DND-41 (cell line): ENCODE results near the gene PDLIM5.

Source experiments
- ATAC-seq: fragments of 200-7000 bp; cut with Tn5 transposase; 3 replicates; pipeline ENCODE4 v1.9.1; 2021; ENCODE audit warnings: low read depth; ENCODE audit not compliant: insufficient read depth
- DNase-seq: peaks from one replicate; pipeline ENCODE4 v3.0.0-alpha.2; 2020
- H2AFZ ChIP-seq: 2 replicates; pipeline ENCODE4 v1.6.0; 2012; ENCODE audit warnings: low read depth, low read length
- H3K27ac ChIP-seq: 2 replicates; pipeline ENCODE4 v1.5.1; 2012; ENCODE audit warnings: low read length, inconsistent platforms
- H3K27me3 ChIP-seq: fragments of 200-600 bp; sonication (generic); 2 replicates; pipeline ENCODE4 v1.6.0; 2012; ENCODE audit warnings: low read length, mild to moderate bottlenecking, inconsistent platforms; ENCODE audit not compliant: insufficient read depth, poor library complexity
- H3K36me3 ChIP-seq: 2 replicates; pipeline ENCODE4 v1.5.1; 2012; ENCODE audit warnings: low read length, inconsistent platforms; ENCODE audit not compliant: insufficient read depth
- H3K4me1 ChIP-seq: 2 replicates; pipeline ENCODE4 v1.5.1; 2012; ENCODE audit warnings: mild to moderate bottlenecking, low read length; ENCODE audit not compliant: insufficient read depth
- H3K4me2 ChIP-seq: 2 replicates; pipeline ENCODE4 v1.6.0; 2012; ENCODE audit warnings: mild to moderate bottlenecking, moderate library complexity, low read length, inconsistent platforms; ENCODE audit not compliant: insufficient read depth
- H3K4me3 ChIP-seq, 2 experiments: fragments of 200-600 bp in 1 of 2; shearing (Covaris generic) in 1 of 2; 2 replicates each; pipeline ENCODE4 v1.5.1; 2012 to 2016; ENCODE audit warnings: inconsistent platforms in 2 of 2, low read length in 2 of 2, mild to moderate bottlenecking in 2 of 2, low read depth in 1 of 2, moderate library complexity in 1 of 2
- H3K79me2 ChIP-seq: 2 replicates; pipeline ENCODE4 v1.6.0; 2012; ENCODE audit warnings: low read length, inconsistent platforms; ENCODE audit not compliant: insufficient read depth
- H3K9ac ChIP-seq: 2 replicates; pipeline ENCODE4 v1.6.0; 2012; ENCODE audit warnings: low read depth, mild to moderate bottlenecking, inconsistent platforms, low read length, moderate library complexity
- H3K9me3 ChIP-seq: 2 replicates; pipeline ENCODE4 v1.5.1; 2012; ENCODE audit warnings: low read length, moderate library complexity, mild to moderate bottlenecking, inconsistent platforms; ENCODE audit not compliant: insufficient read depth, severe bottlenecking
- H4K20me1 ChIP-seq: 2 replicates; pipeline ENCODE4 v1.6.0; 2012; ENCODE audit warnings: low read length; ENCODE audit not compliant: insufficient read depth
- CTCF ChIP-seq: IDR thresholded peaks from 2 replicates; pipeline ENCODE4 v1.5.1; 2012; ENCODE audit warnings: borderline replicate concordance, low read length, moderate library complexity, mild to moderate bottlenecking; ENCODE audit not compliant: poor library complexity, severe bottlenecking; ENCODE audit errors: extremely low read depth
- EZH2 ChIP-seq: IDR thresholded peaks from 3 replicates; pipeline ENCODE4 v1.6.1; 2012; ENCODE audit warnings: borderline replicate concordance, low read depth, mild to moderate bottlenecking, moderate library complexity, low read length, inconsistent platforms; ENCODE audit not compliant: severe bottlenecking

Gene PDLIM5

DNA sequence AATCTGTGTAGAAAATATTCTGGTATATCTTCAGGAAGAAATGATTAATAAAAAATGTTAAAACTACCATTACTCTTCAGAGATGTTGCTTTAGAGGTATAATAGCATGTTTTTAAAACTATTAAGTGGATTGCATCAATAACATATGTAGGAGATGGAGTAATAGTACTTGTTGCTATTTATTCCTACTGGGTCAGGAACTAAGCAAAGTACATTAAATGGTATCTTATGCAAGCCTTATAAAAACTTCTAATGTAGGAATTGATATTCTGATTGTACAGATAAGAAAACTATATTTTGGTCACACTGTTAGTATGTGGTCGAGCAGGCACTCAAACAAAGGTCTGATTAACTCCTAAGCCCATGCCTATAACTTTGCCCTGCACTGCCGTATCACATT, 31.4 kb upstream of the PDLIM5 start:
- Histone ChIP-seq H3K27me3 (no peaks in the 10 kb centered on the region), H2AFZ (no peak overlapping the region), H3K27ac (no peak overlapping the region), H3K4me3 (no peak overlapping the region), H3K9ac (no peak overlapping the region), H3K79me2 (no peaks in the 10 kb centered on the region), H4K20me1 (no peaks in the 10 kb centered on the region), H3K36me3 (no peaks in the 10 kb centered on the region), H3K9me3 (no peaks in the 10 kb centered on the region), H3K4me1 (no peaks in the 10 kb centered on the region), H3K4me2 (no peak overlapping the region)
- DNase-seq (no peak), ATAC-seq (no peak)
- TF ChIP-seq CTCF (no peak), EZH2 (no peak)

DNA sequence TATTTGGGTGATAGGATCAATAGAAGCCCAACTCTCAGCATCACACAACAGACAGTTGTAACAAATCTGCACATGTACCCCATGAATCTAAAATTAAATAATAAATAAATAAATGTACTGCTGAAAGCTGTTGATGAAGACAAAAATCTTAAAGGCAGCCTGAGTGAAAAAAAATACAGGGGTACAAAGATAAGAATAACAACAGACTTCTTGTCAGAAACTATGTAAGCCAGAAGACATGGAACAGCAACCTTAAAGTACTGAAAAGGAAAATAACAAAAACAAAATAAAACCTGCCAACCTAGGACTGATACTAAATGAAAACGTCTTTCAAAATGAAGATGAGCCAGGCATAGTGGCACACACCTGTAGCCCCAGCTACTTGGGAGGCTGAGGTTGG, 25.0 kb upstream of the PDLIM5 start:
- Histone ChIP-seq H3K27me3 (no peaks in the 10 kb centered on the region), H4K20me1 (no peaks in the 10 kb centered on the region), H2AFZ (no peak overlapping the region), H3K4me1 (no peaks in the 10 kb centered on the region), H3K9ac (no peak overlapping the region), H3K79me2 (no peaks in the 10 kb centered on the region), H3K9me3 (peaks cover 18% of the 10 kb centered on the region), H3K4me2 (no peak overlapping the region), H3K27ac (no peak overlapping the region), H3K4me3 (no peak overlapping the region), H3K36me3 (no peaks in the 10 kb centered on the region)
- DNase-seq (no peak), ATAC-seq (no peak)
- TF ChIP-seq EZH2 = no peak
- TF ChIP-seq CTCF = no peak

DNA sequence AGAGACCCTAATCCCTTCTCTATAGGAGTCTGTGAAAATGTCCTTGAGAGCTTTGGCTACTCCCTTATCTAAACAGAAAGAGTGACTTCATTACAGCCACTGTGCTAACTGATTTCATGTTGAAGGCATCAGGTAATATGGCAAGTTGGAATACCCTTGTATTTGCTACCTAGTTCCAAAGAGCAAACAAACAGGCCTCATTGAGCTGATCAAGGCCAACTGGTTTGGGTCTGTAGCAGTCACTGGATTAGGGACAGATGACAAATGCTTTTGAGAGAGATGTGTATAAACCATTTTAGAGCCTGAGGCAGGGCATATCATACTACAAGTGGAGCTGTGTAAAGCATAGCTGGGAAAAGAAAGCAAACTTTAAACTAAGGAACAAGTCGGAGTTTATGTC, 22.9 kb upstream of the PDLIM5 start:
- DNase-seq (no peak), ATAC-seq (no peak)
- Histone ChIP-seq H3K9ac (no peak overlapping the region), H3K79me2 (no peaks in the 10 kb centered on the region), H4K20me1 (no peaks in the 10 kb centered on the region), H3K9me3 (peaks cover 18% of the 10 kb centered on the region), H3K36me3 (no peaks in the 10 kb centered on the region), H3K27me3 (no peaks in the 10 kb centered on the region), H3K4me3 (no peak overlapping the region), H3K4me2 (no peak overlapping the region), H3K27ac (no peak overlapping the region), H3K4me1 (no peaks in the 10 kb centered on the region), H2AFZ (no peak overlapping the region)
- no peak for TF ChIP-seq EZH2
- no peak for TF ChIP-seq CTCF

GRCh38 chr4:94430406-94430805, 21.3 kb upstream of the PDLIM5 start:
- Histone ChIP-seq H3K9ac (no peak overlapping the region), H3K9me3 (peaks cover 18% of the 10 kb centered on the region), H3K4me1 (no peaks in the 10 kb centered on the region), H4K20me1 (no peaks in the 10 kb centered on the region), H3K27me3 (no peaks in the 10 kb centered on the region), H3K79me2 (no peaks in the 10 kb centered on the region), H2AFZ (no peak overlapping the region), H3K4me3 (no peak overlapping the region), H3K27ac (no peak overlapping the region), H3K36me3 (no peaks in the 10 kb centered on the region), H3K4me2 (no peak overlapping the region)
- no peak for TF ChIP-seq EZH2
- no peak for TF ChIP-seq CTCF
- no peak for DNase-seq
- no peak for ATAC-seq
